Activated CD8-positive, alpha-beta T cell treated with anti-CD3 and anti-CD28 coated beads for 36 hours (primary cell): ENCODE data around the gene DRGX. TPM values are rescaled to one million over a fixed set of nuclear protein-coding genes. Genes with fewer than 3 reads are reported as not detected.

Source experiments
- ATAC-seq: fragments of 200-7000 bp; cut with Tn5 transposase; one replicate; pipeline ENCODE4 v1.10.0; 2021; ENCODE audit warnings: mild to moderate bottlenecking, moderate library complexity
- CTCF ChIA-PET: fragments of 350-600 bp; sonication (Branson Sonifier 250); formaldehyde crosslinking; loops from one replicate; lab custom pipeline; 2021; ENCODE audit warnings: antibody characterized with exemption; lab: Charles Lee
- POLR2A ChIA-PET: fragments of 350-600 bp; sonication (Branson Sonifier 250); formaldehyde crosslinking; loops from one replicate; lab custom pipeline; 2021; ENCODE audit warnings: antibody characterized with exemption; lab: Charles Lee
- DNase-seq: peaks from one replicate; pipeline ENCODE4 v3.0.0-alpha.2; 2020
- H3K27ac Mint-ChIP-seq: one replicate; pipeline ENCODE4 v1.8.0; 2021; ENCODE audit warnings: mild to moderate bottlenecking, mixed read lengths
- H3K27me3 Mint-ChIP-seq: one replicate; pipeline ENCODE4 v1.8.0; 2021; ENCODE audit warnings: mixed read lengths
- H3K36me3 Mint-ChIP-seq: one replicate; pipeline ENCODE4 v1.8.0; 2021; ENCODE audit warnings: low read depth, mixed read lengths
- H3K4me1 Mint-ChIP-seq: one replicate; pipeline ENCODE4 v1.8.0; 2021; ENCODE audit warnings: low read depth, mixed read lengths
- H3K4me3 Mint-ChIP-seq: one replicate; pipeline ENCODE4 v1.8.0; 2021; ENCODE audit warnings: mild to moderate bottlenecking, moderate library complexity, mixed read lengths
- H3K9me3 Mint-ChIP-seq: one replicate; pipeline ENCODE4 v1.8.0; 2021; ENCODE audit warnings: mixed read lengths
- intact Hi-C: fragments of 100-400 bp; cut with micrococcal nuclease; formaldehyde crosslinking; loops from one replicate; pipeline ENCODE4 v1.10.0; 2022
- total RNA-seq, 2 experiments: library from RNA; stranded (reverse); gene quantifications; one replicate each; pipeline ENCODE4 v1.2.3, GENCODE V29; 2021
- TF ChIP-seq, protein P1 (sequence below): fragments of 200-600 bp; IDR thresholded peaks from one replicate; pipeline ENCODE4 v1.8.0; 2022; ENCODE audit warnings: antibody characterized with exemption, mild to moderate bottlenecking

The DRGX gene
- total RNA-seq, 2 experiments from 2014 or later, result not detected

DNA sequence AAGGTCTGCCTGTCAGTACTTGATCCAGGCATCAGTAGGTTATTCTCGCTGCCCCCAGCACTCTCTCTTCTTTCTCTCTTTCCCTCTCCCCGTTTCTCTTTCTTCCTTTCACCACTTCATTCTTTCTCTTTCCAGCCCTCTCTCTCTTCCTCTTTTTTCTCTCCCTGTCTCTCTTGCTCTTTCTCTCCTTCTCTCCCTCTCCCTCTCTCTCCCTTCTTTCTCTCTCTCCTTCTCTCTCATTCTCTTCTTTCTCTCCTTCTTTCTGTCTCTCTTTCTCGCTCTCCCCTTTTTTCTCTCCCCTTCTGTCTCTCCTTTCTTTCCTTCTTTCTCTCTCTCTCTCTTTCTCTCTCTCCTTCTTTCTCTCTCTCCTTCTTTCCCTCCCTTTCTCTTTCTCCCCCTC lies 7.5 kb upstream of the DRGX start:
- no peak overlapping the region for H3K27ac Mint-ChIP-seq
- intact Hi-C loops, result no loop called here
- DNase-seq (no peak), ATAC-seq (no peak)
- no peak overlapping the region for H3K4me3 Mint-ChIP-seq
- POLR2A ChIA-PET, result no interaction called here
- no peaks in the 10 kb centered on the region for H3K36me3 Mint-ChIP-seq
- CTCF ChIA-PET, result interaction anchor here (1.4 kb wide), 1 partner anchor 109 kb away, joined by 4 read pairs; no protein-coding TSS in a partner anchor
- H3K9me3 Mint-ChIP-seq, result no peaks in the 10 kb centered on the region
- TF ChIP-seq, protein P1, sequence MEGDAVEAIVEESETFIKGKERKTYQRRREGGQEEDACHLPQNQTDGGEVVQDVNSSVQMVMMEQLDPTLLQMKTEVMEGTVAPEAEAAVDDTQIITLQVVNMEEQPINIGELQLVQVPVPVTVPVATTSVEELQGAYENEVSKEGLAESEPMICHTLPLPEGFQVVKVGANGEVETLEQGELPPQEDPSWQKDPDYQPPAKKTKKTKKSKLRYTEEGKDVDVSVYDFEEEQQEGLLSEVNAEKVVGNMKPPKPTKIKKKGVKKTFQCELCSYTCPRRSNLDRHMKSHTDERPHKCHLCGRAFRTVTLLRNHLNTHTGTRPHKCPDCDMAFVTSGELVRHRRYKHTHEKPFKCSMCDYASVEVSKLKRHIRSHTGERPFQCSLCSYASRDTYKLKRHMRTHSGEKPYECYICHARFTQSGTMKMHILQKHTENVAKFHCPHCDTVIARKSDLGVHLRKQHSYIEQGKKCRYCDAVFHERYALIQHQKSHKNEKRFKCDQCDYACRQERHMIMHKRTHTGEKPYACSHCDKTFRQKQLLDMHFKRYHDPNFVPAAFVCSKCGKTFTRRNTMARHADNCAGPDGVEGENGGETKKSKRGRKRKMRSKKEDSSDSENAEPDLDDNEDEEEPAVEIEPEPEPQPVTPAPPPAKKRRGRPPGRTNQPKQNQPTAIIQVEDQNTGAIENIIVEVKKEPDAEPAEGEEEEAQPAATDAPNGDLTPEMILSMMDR, result no peak
- H3K4me1 Mint-ChIP-seq, result peaks cover 3% of the 10 kb centered on the region
- H3K27me3 Mint-ChIP-seq, result peaks cover 52% of the 10 kb centered on the region

DNA sequence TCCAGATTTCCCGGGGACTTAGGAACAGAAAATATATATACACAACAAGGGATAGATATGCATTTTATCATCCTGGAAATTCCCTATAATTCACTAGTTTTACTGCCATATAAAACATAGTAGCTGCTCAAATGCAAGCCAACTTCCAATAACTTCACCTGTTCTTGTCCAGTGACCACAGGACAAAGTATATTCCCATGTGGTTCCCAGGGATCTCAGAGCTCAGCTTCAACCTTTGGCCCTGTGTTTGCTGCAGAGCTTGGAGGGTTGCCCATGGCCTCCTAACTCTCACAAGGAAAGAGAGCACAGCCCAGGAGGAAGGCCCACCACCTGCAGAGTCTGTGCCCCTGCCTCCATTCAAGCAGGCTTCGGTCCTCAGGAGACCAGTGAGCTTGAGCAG lies 4.5 kb upstream of the DRGX start:
- ATAC-seq (no peak), DNase-seq (no peak)
- TF ChIP-seq, protein P1, result no peak
- H3K4me1 Mint-ChIP-seq, result peaks cover 7% of the 10 kb centered on the region
- peaks cover 62% of the 10 kb centered on the region for H3K27me3 Mint-ChIP-seq
- no peaks in the 10 kb centered on the region for H3K9me3 Mint-ChIP-seq
- CTCF ChIA-PET, result interaction anchor here (1.6 kb wide), 1 partner anchor 112 kb away, joined by 7 read pairs; no protein-coding TSS in a partner anchor
- no peak overlapping the region for H3K4me3 Mint-ChIP-seq
- H3K27ac Mint-ChIP-seq, result no peak overlapping the region
- no peaks in the 10 kb centered on the region for H3K36me3 Mint-ChIP-seq
- intact Hi-C loops, result no loop called here
- POLR2A ChIA-PET, result no interaction called here

- CTCF ChIA-PET, result interaction anchor here (1.2 to 1.6 kb wide), 2 partner anchors 9 to 113 kb away, joined by 5 to 7 read pairs; no protein-coding TSS in a partner anchor
- peaks cover 7% of the 10 kb centered on the region for H3K4me1 Mint-ChIP-seq
- TF ChIP-seq, protein P1, result no peak
These were observed 3.1 kb upstream of the DRGX start for GRCh38 chr10:49398986-49399385.

GRCh38 chr10:49398000-49398861 lies 2.3 kb upstream of the DRGX start:
- intact Hi-C loops, result no loop called here
- no peak overlapping the region for H3K27ac Mint-ChIP-seq
- DNase-seq (peak; percentile 63), ATAC-seq (peak; percentile 93)
- POLR2A ChIA-PET, result no interaction called here
- H3K4me1 Mint-ChIP-seq, result peaks cover 7% of the 10 kb centered on the region
- peaks cover 65% of the 10 kb centered on the region for H3K27me3 Mint-ChIP-seq
- H3K9me3 Mint-ChIP-seq, result no peaks in the 10 kb centered on the region
- CTCF ChIA-PET, result interaction anchor here (0.7 kb wide), 1 partner anchor 520 kb away, joined by 3 read pairs; no protein-coding TSS in a partner anchor
- H3K4me3 Mint-ChIP-seq, result no peak overlapping the region
- no peaks in the 10 kb centered on the region for H3K36me3 Mint-ChIP-seq
- TF ChIP-seq, protein P1, result no peak

More at GRCh38 chr10:49398986-49399385, 3.1 kb upstream of the DRGX start:
- peaks cover 64% of the 10 kb centered on the region for H3K27me3 Mint-ChIP-seq
- POLR2A ChIA-PET, result no interaction called here
- DNase-seq, result no peak
- intact Hi-C loops, result no loop called here
- no peak for ATAC-seq
- H3K36me3 Mint-ChIP-seq, result no peaks in the 10 kb centered on the region
- no peak overlapping the region for H3K27ac Mint-ChIP-seq
- no peaks in the 10 kb centered on the region for H3K9me3 Mint-ChIP-seq
- H3K4me3 Mint-ChIP-seq, result no peak overlapping the region
